ENCODE measurements around the gene GRAP.
"Not testable (repeated sequence)": the region's sequence is repeated elsewhere in the genome, so short reads cannot be mapped to it uniquely, and the experiment has no call there.

DNA sequence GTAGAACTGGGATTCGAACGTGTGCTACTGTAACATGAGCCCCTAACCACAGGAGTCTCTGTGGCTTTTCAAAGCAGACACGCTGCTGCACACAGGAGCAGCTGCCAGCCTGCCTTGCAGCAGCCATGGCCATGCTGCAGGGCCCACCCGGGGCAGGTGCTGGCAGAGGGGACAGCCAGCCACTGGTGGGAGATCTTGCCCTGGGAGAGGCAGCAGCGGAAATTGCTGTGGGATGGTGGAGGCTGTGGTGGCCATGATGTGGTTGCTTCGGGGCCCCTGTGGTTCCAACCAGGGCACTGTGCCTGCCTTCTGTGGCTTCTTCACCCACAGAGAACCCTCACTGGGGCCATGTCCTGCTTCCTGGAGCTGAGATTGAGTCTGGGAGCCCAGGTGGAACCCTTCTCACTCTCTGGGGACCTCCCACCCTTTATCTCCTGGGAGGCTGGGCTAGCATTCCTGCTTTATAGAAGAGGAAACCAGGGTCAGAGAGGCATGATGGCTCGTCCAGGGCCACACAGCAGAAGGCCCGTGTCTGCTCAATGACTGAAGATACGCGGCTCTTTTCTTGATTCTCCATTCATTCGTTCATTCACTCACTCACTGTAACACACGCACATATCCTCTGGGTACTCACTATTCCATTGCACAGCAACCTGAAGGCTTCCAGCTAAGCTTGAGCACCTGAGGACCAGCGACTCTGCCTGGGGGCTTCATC, 43.5 kb upstream of the GRAP start:
- TF ChIP-seq, protein P1, sequence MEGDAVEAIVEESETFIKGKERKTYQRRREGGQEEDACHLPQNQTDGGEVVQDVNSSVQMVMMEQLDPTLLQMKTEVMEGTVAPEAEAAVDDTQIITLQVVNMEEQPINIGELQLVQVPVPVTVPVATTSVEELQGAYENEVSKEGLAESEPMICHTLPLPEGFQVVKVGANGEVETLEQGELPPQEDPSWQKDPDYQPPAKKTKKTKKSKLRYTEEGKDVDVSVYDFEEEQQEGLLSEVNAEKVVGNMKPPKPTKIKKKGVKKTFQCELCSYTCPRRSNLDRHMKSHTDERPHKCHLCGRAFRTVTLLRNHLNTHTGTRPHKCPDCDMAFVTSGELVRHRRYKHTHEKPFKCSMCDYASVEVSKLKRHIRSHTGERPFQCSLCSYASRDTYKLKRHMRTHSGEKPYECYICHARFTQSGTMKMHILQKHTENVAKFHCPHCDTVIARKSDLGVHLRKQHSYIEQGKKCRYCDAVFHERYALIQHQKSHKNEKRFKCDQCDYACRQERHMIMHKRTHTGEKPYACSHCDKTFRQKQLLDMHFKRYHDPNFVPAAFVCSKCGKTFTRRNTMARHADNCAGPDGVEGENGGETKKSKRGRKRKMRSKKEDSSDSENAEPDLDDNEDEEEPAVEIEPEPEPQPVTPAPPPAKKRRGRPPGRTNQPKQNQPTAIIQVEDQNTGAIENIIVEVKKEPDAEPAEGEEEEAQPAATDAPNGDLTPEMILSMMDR (IDR thresholded peaks at IDR 0.05; ENCODE audit: insufficient read depth, low read length): not testable (repeated sequence)
- TF ChIP-seq GABPA, POLR2AphosphoS5 (IDR thresholded peaks at IDR 0.05; ENCODE audit: low read depth): not testable (repeated sequence)
- TF ChIP-seq, protein P2, sequence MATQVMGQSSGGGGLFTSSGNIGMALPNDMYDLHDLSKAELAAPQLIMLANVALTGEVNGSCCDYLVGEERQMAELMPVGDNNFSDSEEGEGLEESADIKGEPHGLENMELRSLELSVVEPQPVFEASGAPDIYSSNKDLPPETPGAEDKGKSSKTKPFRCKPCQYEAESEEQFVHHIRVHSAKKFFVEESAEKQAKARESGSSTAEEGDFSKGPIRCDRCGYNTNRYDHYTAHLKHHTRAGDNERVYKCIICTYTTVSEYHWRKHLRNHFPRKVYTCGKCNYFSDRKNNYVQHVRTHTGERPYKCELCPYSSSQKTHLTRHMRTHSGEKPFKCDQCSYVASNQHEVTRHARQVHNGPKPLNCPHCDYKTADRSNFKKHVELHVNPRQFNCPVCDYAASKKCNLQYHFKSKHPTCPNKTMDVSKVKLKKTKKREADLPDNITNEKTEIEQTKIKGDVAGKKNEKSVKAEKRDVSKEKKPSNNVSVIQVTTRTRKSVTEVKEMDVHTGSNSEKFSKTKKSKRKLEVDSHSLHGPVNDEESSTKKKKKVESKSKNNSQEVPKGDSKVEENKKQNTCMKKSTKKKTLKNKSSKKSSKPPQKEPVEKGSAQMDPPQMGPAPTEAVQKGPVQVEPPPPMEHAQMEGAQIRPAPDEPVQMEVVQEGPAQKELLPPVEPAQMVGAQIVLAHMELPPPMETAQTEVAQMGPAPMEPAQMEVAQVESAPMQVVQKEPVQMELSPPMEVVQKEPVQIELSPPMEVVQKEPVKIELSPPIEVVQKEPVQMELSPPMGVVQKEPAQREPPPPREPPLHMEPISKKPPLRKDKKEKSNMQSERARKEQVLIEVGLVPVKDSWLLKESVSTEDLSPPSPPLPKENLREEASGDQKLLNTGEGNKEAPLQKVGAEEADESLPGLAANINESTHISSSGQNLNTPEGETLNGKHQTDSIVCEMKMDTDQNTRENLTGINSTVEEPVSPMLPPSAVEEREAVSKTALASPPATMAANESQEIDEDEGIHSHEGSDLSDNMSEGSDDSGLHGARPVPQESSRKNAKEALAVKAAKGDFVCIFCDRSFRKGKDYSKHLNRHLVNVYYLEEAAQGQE (IDR thresholded peaks at IDR 0.05; ENCODE audit: insufficient replicate concordance, low read depth): not testable (repeated sequence)
